A673 (cell line): ENCODE results near the gene VPS41.

Experiments used
- EZH2 ChIP-seq: fragments of 200-600 bp; sonication (generic); IDR thresholded peaks from 2 replicates; pipeline ENCODE4 v1.6.1; 2017; ENCODE audit warnings: borderline replicate concordance, low read depth, mild to moderate bottlenecking, mixed read lengths, antibody characterized with exemption, low read length; ENCODE audit not compliant: poor library complexity, severe bottlenecking
- TF ChIP-seq, protein P1 (sequence below): fragments of 300-800, 200-600 bp; sonication (generic); conservative IDR thresholded peaks from 2 replicates; pipeline ENCODE4 v1.5.1; 2017; ENCODE audit warnings: low read depth, mild to moderate bottlenecking, antibody characterized with exemption, low read length, moderate library complexity, mixed read lengths

DNA sequence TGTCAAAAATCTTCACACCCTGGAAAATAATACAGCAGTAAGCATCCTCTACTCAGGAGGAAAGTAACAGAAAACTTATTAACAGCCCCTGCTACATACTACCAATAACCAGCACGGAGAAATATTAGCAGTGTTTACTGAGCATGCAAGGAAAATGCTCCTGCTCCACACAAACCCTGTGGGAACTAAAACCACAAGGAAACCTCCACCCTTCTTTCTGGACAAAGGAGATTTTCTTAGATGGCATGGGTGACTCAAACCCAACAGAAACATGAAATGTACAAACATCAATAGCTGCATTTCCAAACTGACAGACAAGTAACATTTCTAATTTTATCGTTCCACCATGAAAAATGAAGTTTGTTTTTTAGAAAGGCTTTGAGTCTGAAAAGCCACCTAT lies 113.4 kb downstream of the VPS41 start:
- TF ChIP-seq, protein P1, sequence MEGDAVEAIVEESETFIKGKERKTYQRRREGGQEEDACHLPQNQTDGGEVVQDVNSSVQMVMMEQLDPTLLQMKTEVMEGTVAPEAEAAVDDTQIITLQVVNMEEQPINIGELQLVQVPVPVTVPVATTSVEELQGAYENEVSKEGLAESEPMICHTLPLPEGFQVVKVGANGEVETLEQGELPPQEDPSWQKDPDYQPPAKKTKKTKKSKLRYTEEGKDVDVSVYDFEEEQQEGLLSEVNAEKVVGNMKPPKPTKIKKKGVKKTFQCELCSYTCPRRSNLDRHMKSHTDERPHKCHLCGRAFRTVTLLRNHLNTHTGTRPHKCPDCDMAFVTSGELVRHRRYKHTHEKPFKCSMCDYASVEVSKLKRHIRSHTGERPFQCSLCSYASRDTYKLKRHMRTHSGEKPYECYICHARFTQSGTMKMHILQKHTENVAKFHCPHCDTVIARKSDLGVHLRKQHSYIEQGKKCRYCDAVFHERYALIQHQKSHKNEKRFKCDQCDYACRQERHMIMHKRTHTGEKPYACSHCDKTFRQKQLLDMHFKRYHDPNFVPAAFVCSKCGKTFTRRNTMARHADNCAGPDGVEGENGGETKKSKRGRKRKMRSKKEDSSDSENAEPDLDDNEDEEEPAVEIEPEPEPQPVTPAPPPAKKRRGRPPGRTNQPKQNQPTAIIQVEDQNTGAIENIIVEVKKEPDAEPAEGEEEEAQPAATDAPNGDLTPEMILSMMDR: no peak
- TF ChIP-seq EZH2: no peak
